A549 (cell line): ENCODE data around the gene TNN. TPM values are rescaled to one million over a fixed set of nuclear protein-coding genes. Genes with fewer than 3 reads are reported as not detected.

Source experiments
- ATAC-seq, 2 experiments: fragments of 200-7000 bp in 1 of 2; fragments of >200 bp in 1 of 2; cut with Nextera tagmentation in 1 of 2; cut with Tn5 transposase in 1 of 2; 3 replicates each; pipeline versions ENCODE4 v1.8.0 to v1.9.1; 2018 to 2020; ENCODE audit warnings: mild to moderate bottlenecking in 1 of 2, moderate library complexity in 1 of 2
- CTCF ChIA-PET: fragments of 300-600 bp; sonication (Branson Sonifier 250); formaldehyde crosslinking; extraction: SDS; loops from one replicate; lab custom pipeline; 2021; ENCODE audit warnings: antibody characterized with exemption, inconsistent platforms; lab: Yijun Ruan, JAX
- POLR2A ChIA-PET: fragments of 350-600 bp; formaldehyde crosslinking; extraction: SDS; loops from one replicate; lab custom pipeline; 2021; ENCODE audit warnings: antibody characterized with exemption, inconsistent platforms; lab: Yijun Ruan, JAX
- DNase-seq, 2 experiments: peaks; one replicate each; pipeline versions ENCODE4 v3.0.0 to v3.0.0-alpha.2; 2011 to 2016; ENCODE audit warnings: low read depth in 1 of 2, low spot score in 1 of 2
- FAIRE-seq: peaks from 2 replicates; lab custom pipeline; 2011; peaks lifted over from hg19 to GRCh38; lab: Jason Lieb, UNC
- H3K27ac ChIP-seq, 2 experiments: fragments of >200 bp; sonication (Bioruptor Twin); formaldehyde crosslinking; 3 replicates each; pipeline ENCODE4 v1.5.1; 2016 to 2017
- H3K4me1 ChIP-seq: fragments of >200 bp; sonication (Bioruptor Twin); formaldehyde crosslinking; 3 replicates; pipeline ENCODE4 v1.6.1; 2016
- H3K4me2 ChIP-seq: fragments of >200 bp; sonication (Bioruptor Twin); formaldehyde crosslinking; 3 replicates; pipeline ENCODE4 v1.6.1; 2016
- H3K4me3 ChIP-seq: fragments of >200 bp; sonication (Bioruptor Twin); formaldehyde crosslinking; 3 replicates; pipeline ENCODE4 v1.5.1; 2016
- H3K9me3 ChIP-seq: fragments of >200 bp; sonication (Bioruptor Twin); formaldehyde crosslinking; 3 replicates; pipeline ENCODE4 v1.6.1; 2016
- BCL3 ChIP-seq: fragments of >200 bp; sonication (Bioruptor Twin); formaldehyde crosslinking; IDR thresholded peaks from 3 replicates; pipeline ENCODE4 v1.6.1; 2016
- BHLHE40 ChIP-seq: IDR thresholded peaks from 2 replicates; pipeline ENCODE4 v1.6.1; 2012; ENCODE audit warnings: low read depth, low read length, inconsistent platforms
- CEBPB ChIP-seq, 2 experiments: fragments of >200 bp in 1 of 2; sonication (Bioruptor Twin) in 1 of 2; formaldehyde crosslinking in 1 of 2; IDR thresholded peaks; 2 replicates each; pipeline ENCODE4 v1.6.1; 2012 to 2016
- EHF ChIP-seq: fragments of 250-450 bp; sonication (Bioruptor Pico); IDR thresholded peaks from 2 replicates; pipeline ENCODE4 v1.5.0; 2020; ENCODE audit warnings: mild to moderate bottlenecking
- EP300 ChIP-seq, 2 experiments: fragments of >200 bp; sonication (Bioruptor Twin); formaldehyde crosslinking; IDR thresholded peaks; 2 replicates in 1 of 2; 3 replicates in 1 of 2; pipeline ENCODE4 v1.6.1; 2016 to 2017
- ESRRA ChIP-seq: fragments of 150-350 bp; IDR thresholded peaks from 2 replicates; pipeline ENCODE4 v1.6.1; 2014; ENCODE audit warnings: mild to moderate bottlenecking, low read length, borderline replicate concordance
- FOSB ChIP-seq: fragments of 250-450 bp; sonication (Bioruptor Pico); IDR thresholded peaks from 2 replicates; pipeline ENCODE4 v1.5.0; 2020; ENCODE audit warnings: mild to moderate bottlenecking, moderate library complexity
- GATA3 ChIP-seq: IDR thresholded peaks from 2 replicates; pipeline ENCODE4 v1.6.1; 2012; ENCODE audit warnings: borderline replicate concordance
- HES2 ChIP-seq: fragments of >200 bp; sonication (Bioruptor Twin); formaldehyde crosslinking; IDR thresholded peaks from 2 replicates; pipeline ENCODE4 v1.6.1; 2016
- HOXA7 ChIP-seq: fragments of 250-450 bp; sonication (Bioruptor Pico); IDR thresholded peaks from 2 replicates; pipeline ENCODE4 v1.5.0; 2020; ENCODE audit warnings: mild to moderate bottlenecking, moderate library complexity
- HOXB5 ChIP-seq: fragments of 250-450 bp; sonication (Bioruptor Pico); IDR thresholded peaks from 2 replicates; pipeline ENCODE4 v1.5.0; 2020; ENCODE audit warnings: mild to moderate bottlenecking, moderate library complexity
- JUNB ChIP-seq: fragments of >200 bp; sonication (Bioruptor Twin); formaldehyde crosslinking; IDR thresholded peaks from 2 replicates; pipeline ENCODE4 v1.6.1; 2016
- KDM1A ChIP-seq: fragments of 200-600 bp; sonication (generic); IDR thresholded peaks from 2 replicates; pipeline ENCODE4 v1.6.1; 2016; ENCODE audit warnings: low read depth, mild to moderate bottlenecking
- KDM5A ChIP-seq: fragments of 200-600 bp; sonication (generic); IDR thresholded peaks from 2 replicates; pipeline ENCODE4 v1.6.1; 2016; ENCODE audit warnings: antibody characterized with exemption, mild to moderate bottlenecking
- MAFK ChIP-seq: fragments of 450-650 bp; IDR thresholded peaks from 2 replicates; pipeline ENCODE4 v1.6.1; 2014; ENCODE audit not compliant: partially characterized antibody
- MAZ ChIP-seq: fragments of 150-350 bp; IDR thresholded peaks from 2 replicates; pipeline ENCODE4 v1.6.1; 2014; ENCODE audit warnings: antibody characterized with exemption, low read depth, low read length, borderline replicate concordance
- NR3C1 ChIP-seq: fragments of >200 bp; sonication (Bioruptor Twin); formaldehyde crosslinking; IDR thresholded peaks from 3 replicates; pipeline ENCODE4 v1.6.1; 2017
- PBX3 ChIP-seq: IDR thresholded peaks from 2 replicates; pipeline ENCODE4 v1.6.1; 2012
- POLR2AphosphoS2 ChIP-seq: conservative IDR thresholded peaks from 2 replicates; pipeline ENCODE4 v1.6.1; 2012; ENCODE audit warnings: low read length, improper control_type of control experiment, inconsistent platforms
- RAD21 ChIP-seq, 2 experiments: fragments of >200 bp in 1 of 2; sonication (Bioruptor Twin) in 1 of 2; formaldehyde crosslinking in 1 of 2; IDR thresholded peaks in 1 of 2; conservative IDR thresholded peaks in 1 of 2; 2 replicates in 1 of 2; 3 replicates in 1 of 2; pipeline ENCODE4 v1.6.1; 2012 to 2018; ENCODE audit warnings: inconsistent platforms in 1 of 2
- SMC3 ChIP-seq: fragments of >200 bp; sonication (Bioruptor Twin); formaldehyde crosslinking; IDR thresholded peaks from 3 replicates; pipeline ENCODE4 v1.6.1; 2018; ENCODE audit warnings: inconsistent platforms
- SREBF2 ChIP-seq: fragments of 450-650 bp; IDR thresholded peaks from 2 replicates; pipeline ENCODE4 v1.6.1; 2014; ENCODE audit warnings: mild to moderate bottlenecking, moderate library complexity
- TFCP2L1 ChIP-seq: fragments of 250-450 bp; sonication (Bioruptor Pico); IDR thresholded peaks from 2 replicates; pipeline ENCODE4 v1.5.0; 2021; ENCODE audit warnings: mild to moderate bottlenecking
- ZC3H11A ChIP-seq: fragments of 450-650 bp; IDR thresholded peaks from 2 replicates; pipeline ENCODE4 v1.6.1; 2014; ENCODE audit warnings: antibody characterized with exemption, mild to moderate bottlenecking
- WGBS: methylation state at CpG from one replicate; pipeline ENCODE4 v1.1.6; 2017; ENCODE audit errors: missing lambda C conversion rate; 5-methylcytosine and 5-hydroxymethylcytosine counted together
- polyA plus RNA-seq, 4 experiments: library from polyadenylated mRNA; depleted of rRNA in 3 of 4; stranded (reverse); fragments of >200 nt; fragmentation: RNase III in 1 of 4; extraction: RNeasy Plus Mini Kit Qiagen cat#74134 plus additional on column Dnase treatment in 1 of 4; gene quantifications; 2 replicates in 3 of 4; 3 replicates in 1 of 4; pipeline ENCODE4 v1.2.3, GENCODE V29; 2011 to 2017
- TF ChIP-seq, protein P1 (sequence below): fragments of 150-350 bp; IDR thresholded peaks from 2 replicates; pipeline ENCODE4 v1.6.1; 2014; ENCODE audit warnings: low read depth, mild to moderate bottlenecking, low read length
- TF ChIP-seq, protein P2 (sequence below): IDR thresholded peaks from 2 replicates; pipeline ENCODE4 v1.6.1; 2012; ENCODE audit warnings: low read depth, borderline replicate concordance
- TF ChIP-seq, protein P3 (sequence below): fragments of 250-450 bp; sonication (Bioruptor Pico); IDR thresholded peaks from 2 replicates; pipeline ENCODE4 v1.5.0; 2021; ENCODE audit warnings: mild to moderate bottlenecking, moderate library complexity, borderline replicate concordance
- TF ChIP-seq, protein P4 (sequence below): fragments of >200 bp; sonication (Bioruptor Twin); formaldehyde crosslinking; IDR thresholded peaks from 3 replicates; pipeline ENCODE4 v1.5.1; 2016

The TNN gene
- polyA plus RNA-seq, 2 of the 4 experiments (the other 2 are of a cell fraction): not detected

- no peak for TF ChIP-seq ESRRA
- TF ChIP-seq, protein P1, sequence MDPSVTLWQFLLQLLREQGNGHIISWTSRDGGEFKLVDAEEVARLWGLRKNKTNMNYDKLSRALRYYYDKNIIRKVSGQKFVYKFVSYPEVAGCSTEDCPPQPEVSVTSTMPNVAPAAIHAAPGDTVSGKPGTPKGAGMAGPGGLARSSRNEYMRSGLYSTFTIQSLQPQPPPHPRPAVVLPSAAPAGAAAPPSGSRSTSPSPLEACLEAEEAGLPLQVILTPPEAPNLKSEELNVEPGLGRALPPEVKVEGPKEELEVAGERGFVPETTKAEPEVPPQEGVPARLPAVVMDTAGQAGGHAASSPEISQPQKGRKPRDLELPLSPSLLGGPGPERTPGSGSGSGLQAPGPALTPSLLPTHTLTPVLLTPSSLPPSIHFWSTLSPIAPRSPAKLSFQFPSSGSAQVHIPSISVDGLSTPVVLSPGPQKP: no peak
Measured at GRCh38 chr1:175033953-175034352, 33.7 kb upstream of the TNN start (continued).

- ATAC-seq (no peak), FAIRE-seq (no peak), DNase-seq (no peak)
- TF ChIP-seq MAFK: no peak
- no peak for TF ChIP-seq HES2
- no peak for TF ChIP-seq BCL3
- no peak for TF ChIP-seq PBX3
- TF ChIP-seq POLR2AphosphoS2: no peak
- no peak for TF ChIP-seq MAZ
- TF ChIP-seq HOXA7 (CRISPR knock-in tag): no peak
- TF ChIP-seq, protein P1: no peak
- no peak for TF ChIP-seq KDM1A
- TF ChIP-seq, protein P2, sequence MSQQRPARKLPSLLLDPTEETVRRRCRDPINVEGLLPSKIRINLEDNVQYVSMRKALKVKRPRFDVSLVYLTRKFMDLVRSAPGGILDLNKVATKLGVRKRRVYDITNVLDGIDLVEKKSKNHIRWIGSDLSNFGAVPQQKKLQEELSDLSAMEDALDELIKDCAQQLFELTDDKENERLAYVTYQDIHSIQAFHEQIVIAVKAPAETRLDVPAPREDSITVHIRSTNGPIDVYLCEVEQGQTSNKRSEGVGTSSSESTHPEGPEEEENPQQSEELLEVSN: no peak
- TF ChIP-seq GATA3: no peak
- no peak for TF ChIP-seq HOXB5
- TF ChIP-seq NR3C1: no peak
- no peak for TF ChIP-seq RAD21 (conservative IDR thresholded peaks at IDR 0.05 in 1 of 2, IDR thresholded peaks at IDR 0.05 in 1 of 2)
- TF ChIP-seq BHLHE40: no peak
- TF ChIP-seq JUNB: no peak
- Histone ChIP-seq H3K4me1 (no peaks in the 10 kb centered on the region; the same call in 2 of the 3 replicates), H3K27ac (no peak overlapping the region), H3K9me3 (no peaks in the 10 kb centered on the region), H3K4me3 (no peak overlapping the region), H3K4me2 (no peak overlapping the region)
- POLR2A ChIA-PET: no interaction called here
- CTCF ChIA-PET: no interaction called here
- WGBS: 2% methylated on average over 2 of the region's 2 CpGs
Measured at GRCh38 chr1:175034775-175035174, 32.9 kb upstream of the TNN start.

GRCh38 chr1:175035865-175036264, 31.8 kb upstream of the TNN start:
- no peak overlapping the region for H3K4me3 ChIP-seq
- ATAC-seq: no peak
- H3K27ac ChIP-seq: no peak overlapping the region
- TF ChIP-seq BHLHE40 (no peak), KDM5A (no peak), FOSB (CRISPR knock-in tag) (no peak), SMC3 (no peak), SREBF2 (no peak), CEBPB (IDR thresholded peaks at IDR 0.05) (no peak), HOXA7 (CRISPR knock-in tag) (no peak), EP300 (IDR thresholded peaks at IDR 0.05) (no peak), KDM1A (no peak), TFCP2L1 (CRISPR knock-in tag) (no peak), ZC3H11A (no peak), EHF (CRISPR knock-in tag) (no peak)
- TF ChIP-seq, protein P3, sequence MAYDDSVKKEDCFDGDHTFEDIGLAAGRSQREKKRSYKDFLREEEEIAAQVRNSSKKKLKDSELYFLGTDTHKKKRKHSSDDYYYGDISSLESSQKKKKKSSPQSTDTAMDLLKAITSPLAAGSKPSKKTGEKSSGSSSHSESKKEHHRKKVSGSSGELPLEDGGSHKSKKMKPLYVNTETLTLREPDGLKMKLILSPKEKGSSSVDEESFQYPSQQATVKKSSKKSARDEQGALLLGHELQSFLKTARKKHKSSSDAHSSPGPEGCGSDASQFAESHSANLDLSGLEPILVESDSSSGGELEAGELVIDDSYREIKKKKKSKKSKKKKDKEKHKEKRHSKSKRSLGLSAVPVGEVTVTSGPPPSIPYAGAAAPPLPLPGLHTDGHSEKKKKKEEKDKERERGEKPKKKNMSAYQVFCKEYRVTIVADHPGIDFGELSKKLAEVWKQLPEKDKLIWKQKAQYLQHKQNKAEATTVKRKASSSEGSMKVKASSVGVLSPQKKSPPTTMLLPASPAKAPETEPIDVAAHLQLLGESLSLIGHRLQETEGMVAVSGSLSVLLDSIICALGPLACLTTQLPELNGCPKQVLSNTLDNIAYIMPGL (CRISPR knock-in tag): no peak
- TF ChIP-seq, protein P4, sequence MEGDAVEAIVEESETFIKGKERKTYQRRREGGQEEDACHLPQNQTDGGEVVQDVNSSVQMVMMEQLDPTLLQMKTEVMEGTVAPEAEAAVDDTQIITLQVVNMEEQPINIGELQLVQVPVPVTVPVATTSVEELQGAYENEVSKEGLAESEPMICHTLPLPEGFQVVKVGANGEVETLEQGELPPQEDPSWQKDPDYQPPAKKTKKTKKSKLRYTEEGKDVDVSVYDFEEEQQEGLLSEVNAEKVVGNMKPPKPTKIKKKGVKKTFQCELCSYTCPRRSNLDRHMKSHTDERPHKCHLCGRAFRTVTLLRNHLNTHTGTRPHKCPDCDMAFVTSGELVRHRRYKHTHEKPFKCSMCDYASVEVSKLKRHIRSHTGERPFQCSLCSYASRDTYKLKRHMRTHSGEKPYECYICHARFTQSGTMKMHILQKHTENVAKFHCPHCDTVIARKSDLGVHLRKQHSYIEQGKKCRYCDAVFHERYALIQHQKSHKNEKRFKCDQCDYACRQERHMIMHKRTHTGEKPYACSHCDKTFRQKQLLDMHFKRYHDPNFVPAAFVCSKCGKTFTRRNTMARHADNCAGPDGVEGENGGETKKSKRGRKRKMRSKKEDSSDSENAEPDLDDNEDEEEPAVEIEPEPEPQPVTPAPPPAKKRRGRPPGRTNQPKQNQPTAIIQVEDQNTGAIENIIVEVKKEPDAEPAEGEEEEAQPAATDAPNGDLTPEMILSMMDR: no peak
- TF ChIP-seq, all 56 proteins: peak for 0
- FAIRE-seq (no peak), DNase-seq (no peak)
- CTCF ChIA-PET: interaction anchor here (1.0 to 1.6 kb wide), 4 partner anchors 9 to 119 kb away, joined by 3 to 4 read pairs (median 4); no protein-coding TSS in a partner anchor
- Histone ChIP-seq H3K4me1 (no peaks in the 10 kb centered on the region), H3K9me3 (no peaks in the 10 kb centered on the region), H3K4me2 (no peak overlapping the region)
- WGBS: 43% methylated on average over 6 of the region's 6 CpGs
- POLR2A ChIA-PET: no interaction called here
